Breast epithelium (tissue), 3 donors: Measurements from ENCODE around the gene NFE2L1.

Experiments
- CTCF ChIP-seq, 3 donors: fragments of 450-650 bp; IDR thresholded peaks; one replicate each; pipeline ENCODE4 v1.5.1; 2016 to 2017; ENCODE audit warnings: antibody characterized with exemption in 3 of 3, mild to moderate bottlenecking in 3 of 3, moderate library complexity in 3 of 3
- POLR2A ChIP-seq: fragments of 450-650 bp; IDR thresholded peaks from one replicate; pipeline ENCODE4 v1.6.1; 2016; ENCODE audit warnings: antibody characterized with exemption, mild to moderate bottlenecking, moderate library complexity

GRCh38 chr17:48070195-48070594 is 22.0 kb downstream of the NFE2L1 start:
- no peak for TF ChIP-seq CTCF (IDR thresholded peaks at IDR 0.05)
- no peak for TF ChIP-seq POLR2A
